RWPE2 (cell line): Measurements from ENCODE around the gene NUDCD3.

ENCODE experiments used
- ATAC-seq: fragments of 200-7000 bp; cut with Tn5 transposase; 3 replicates; pipeline ENCODE4 v1.9.1; 2021; ENCODE audit warnings: low read depth
- DNase-seq: peaks from one replicate; pipeline ENCODE4 v3.0.0-alpha.2; 2020; ENCODE audit warnings: low spot score
- H3K27ac ChIP-seq: fragments of 450-650 bp; 2 replicates; pipeline ENCODE4 v1.5.1; 2017; ENCODE audit warnings: mild to moderate bottlenecking; ENCODE audit not compliant: poor library complexity, severe bottlenecking
- H3K27me3 ChIP-seq: fragments of 250-450 bp; sonication (Bioruptor Pico); 2 replicates; pipeline ENCODE4 v1.5.1; 2021; ENCODE audit warnings: mild to moderate bottlenecking, moderate library complexity; ENCODE audit not compliant: insufficient read depth, poor library complexity, severe bottlenecking
- H3K36me3 ChIP-seq: fragments of 250-450 bp; sonication (Bioruptor Pico); 2 replicates; pipeline ENCODE4 v1.5.1; 2020; ENCODE audit warnings: low read depth, mild to moderate bottlenecking, moderate library complexity
- H3K4me1 ChIP-seq: fragments of 250-450 bp; sonication (Bioruptor Pico); 2 replicates; pipeline ENCODE4 v1.5.1; 2021; ENCODE audit warnings: mild to moderate bottlenecking, moderate library complexity; ENCODE audit not compliant: insufficient read depth, poor library complexity, severe bottlenecking
- H3K4me3 ChIP-seq: fragments of 250-450 bp; sonication (Bioruptor Pico); 2 replicates; pipeline ENCODE4 v1.5.1; 2021; ENCODE audit warnings: mild to moderate bottlenecking, moderate library complexity; ENCODE audit not compliant: severe bottlenecking
- H3K9me3 ChIP-seq: fragments of 250-450 bp; sonication (Bioruptor Pico); 2 replicates; pipeline ENCODE4 v1.5.1; 2021; ENCODE audit warnings: mild to moderate bottlenecking, moderate library complexity; ENCODE audit not compliant: severe bottlenecking
- CTCF ChIP-seq: fragments of 450-650 bp; IDR thresholded peaks from one replicate; pipeline ENCODE4 v1.5.1; 2017; ENCODE audit warnings: mild to moderate bottlenecking, moderate library complexity; ENCODE audit not compliant: poor library complexity, severe bottlenecking

Gene NUDCD3

GRCh38 chr7:44333911-44334733, 156.3 kb downstream of the NUDCD3 start:
- no peak for TF ChIP-seq CTCF
- no peaks in the 10 kb centered on the region for H3K9me3 ChIP-seq
- no peak overlapping the region for H3K4me3 ChIP-seq
- no peak for ATAC-seq
- H3K36me3 ChIP-seq, result no peaks in the 10 kb centered on the region
- H3K27ac ChIP-seq, result no peak overlapping the region
- H3K4me1 ChIP-seq, result no peaks in the 10 kb centered on the region
- H3K27me3 ChIP-seq, result no peaks in the 10 kb centered on the region
- DNase-seq, result no peak

GRCh38 chr7:44331682-44332081, 158.8 kb downstream of the NUDCD3 start:
- Histone ChIP-seq H3K36me3 (no peaks in the 10 kb centered on the region), H3K9me3 (no peaks in the 10 kb centered on the region), H3K4me1 (no peaks in the 10 kb centered on the region), H3K4me3 (no peak overlapping the region), H3K27ac (no peak overlapping the region), H3K27me3 (peaks cover 2% of the 10 kb centered on the region)
- no peak for ATAC-seq
- DNase-seq, result no peak
- TF ChIP-seq CTCF, result no peak

GRCh38 chr7:44330331-44330730, 160.1 kb downstream of the NUDCD3 start:
- Histone ChIP-seq H3K27me3 (peaks cover 11% of the 10 kb centered on the region), H3K27ac (no peak overlapping the region), H3K36me3 (no peaks in the 10 kb centered on the region), H3K4me3 (no peak overlapping the region), H3K4me1 (no peaks in the 10 kb centered on the region), H3K9me3 (no peaks in the 10 kb centered on the region)
- ATAC-seq, result no peak
- TF ChIP-seq CTCF, result no peak
- DNase-seq, result no peak

GRCh38 chr7:44329888-44330287, 160.6 kb downstream of the NUDCD3 start:
- ATAC-seq (no peak), DNase-seq (no peak)
- no peaks in the 10 kb centered on the region for H3K9me3 ChIP-seq
- peaks cover 11% of the 10 kb centered on the region for H3K27me3 ChIP-seq
- no peak overlapping the region for H3K27ac ChIP-seq
- H3K36me3 ChIP-seq, result no peaks in the 10 kb centered on the region
- H3K4me1 ChIP-seq, result no peaks in the 10 kb centered on the region
- TF ChIP-seq CTCF, result no peak
- H3K4me3 ChIP-seq, result no peak overlapping the region
